Liver (tissue), 9 donors: ENCODE measurements around the gene EGLN2. TPM values are rescaled to one million over a fixed set of nuclear protein-coding genes. Genes with fewer than 3 reads are reported as not detected.
"Not testable (repeated sequence)": the region's sequence is repeated elsewhere in the genome, so short reads cannot be mapped to it uniquely, and the experiment has no call there.

Source experiments
- DNase-seq: peaks from one replicate; pipeline ENCODE4 v3.0.0-alpha.2; 2017; ENCODE audit warnings: low spot score
- H3K27ac ChIP-seq, 2 donors: one replicate each; pipeline ENCODE4 v1.7.0; 2013; ENCODE audit warnings: inconsistent platforms in 2 of 2, low read length in 2 of 2, control low read depth in 1 of 2, low read depth in 1 of 2, mild to moderate bottlenecking in 1 of 2
- H3K27me3 ChIP-seq, 4 donors: one replicate each; pipeline versions ENCODE4 v1.6.1 to v1.7.0; 2013; ENCODE audit warnings: low read length in 3 of 4, inconsistent platforms in 1 of 4, mild to moderate bottlenecking in 1 of 4, moderate library complexity in 1 of 4; ENCODE audit not compliant: control insufficient read depth in 4 of 4, insufficient read depth in 4 of 4
- H3K36me3 ChIP-seq, 4 donors: one replicate each; pipeline versions ENCODE4 v1.6.1 to v1.7.0; 2013; ENCODE audit warnings: low read length in 3 of 4, mild to moderate bottlenecking in 3 of 4, low read depth in 1 of 4, moderate library complexity in 1 of 4; ENCODE audit not compliant: control insufficient read depth in 4 of 4, insufficient read depth in 3 of 4
- H3K4me1 ChIP-seq, 4 donors: one replicate each; pipeline versions ENCODE4 v1.6.1 to v1.7.0; 2013; ENCODE audit warnings: low read length in 3 of 4, mild to moderate bottlenecking in 3 of 4, moderate library complexity in 1 of 4; ENCODE audit not compliant: control insufficient read depth in 4 of 4, insufficient read depth in 4 of 4
- H3K4me3 ChIP-seq, 3 donors: one replicate each; pipeline versions ENCODE4 v1.6.1 to v1.7.0; 2013; ENCODE audit warnings: low read length in 3 of 3, control low read depth in 1 of 3, low read depth in 1 of 3, mild to moderate bottlenecking in 1 of 3
- H3K9ac ChIP-seq, 2 donors: one replicate each; pipeline ENCODE4 v1.7.0; 2013; ENCODE audit warnings: low read length in 2 of 2, mild to moderate bottlenecking in 2 of 2, moderate library complexity in 2 of 2, control low read depth in 1 of 2, low read depth in 1 of 2
- H3K9me3 ChIP-seq, 4 donors: one replicate each; pipeline versions ENCODE4 v1.6.1 to v1.7.0; 2013; ENCODE audit warnings: low read length in 3 of 4; ENCODE audit not compliant: control insufficient read depth in 4 of 4
- FOXA2 ChIP-seq: IDR thresholded peaks from 2 replicates; pipeline ENCODE4 v1.6.1; 2016; ENCODE audit warnings: antibody characterized with exemption
- NR2F2 ChIP-seq: IDR thresholded peaks from 2 replicates; pipeline ENCODE4 v1.6.1; 2016; ENCODE audit warnings: antibody characterized with exemption
- RAD21 ChIP-seq, 2 donors: IDR thresholded peaks; 2 replicates each; pipeline ENCODE4 v1.6.1; 2016; ENCODE audit warnings: antibody characterized with exemption in 2 of 2, mild to moderate bottlenecking in 2 of 2
- REST ChIP-seq: IDR thresholded peaks from 2 replicates; pipeline ENCODE4 v1.6.1; 2016; ENCODE audit warnings: antibody characterized with exemption, mild to moderate bottlenecking
- WGBS: extraction: QIAGEN DNeasy Blood & Tissue Kit; methylation state at CpG from one replicate; pipeline ENCODE4 v1.1.7; 2013; 5-methylcytosine and 5-hydroxymethylcytosine counted together
- polyA plus RNA-seq, 2 donors: library from polyadenylated mRNA; stranded (reverse) in 1 of 2; unstranded in 1 of 2; fragments of 200-250 nt in 1 of 2; fragments of >200 nt in 1 of 2; fragmentation: Nextera tagmentation in 1 of 2; extraction: Ambion mirVana in 1 of 2; gene quantifications; one replicate each; pipeline versions ENCODE4 v1.2.1 to v1.2.3, GENCODE V29; 2013 to 2015
- total RNA-seq, 2 donors: library from RNA; depleted of rRNA; stranded (reverse); fragments of >200 nt; gene quantifications; one replicate each; pipeline ENCODE4 v1.2.3, GENCODE V29; 2014
- TF ChIP-seq, protein P1 (sequence below): IDR thresholded peaks from 2 replicates; pipeline ENCODE4 v1.6.1; 2016; ENCODE audit warnings: antibody characterized with exemption
- TF ChIP-seq, protein P2 (sequence below): IDR thresholded peaks from 2 replicates; pipeline ENCODE4 v1.6.1; 2016; ENCODE audit warnings: antibody characterized with exemption
- donor health status: healthy.
- donor health status: healthy.
- donor health status: healthy.
- donor health status: healthy.
- donor health status: healthy.

The EGLN2 gene
- total and polyA plus RNA-seq, 4 donors, result 34.8 to 56.3 (median 47.7) TPM

DNA sequence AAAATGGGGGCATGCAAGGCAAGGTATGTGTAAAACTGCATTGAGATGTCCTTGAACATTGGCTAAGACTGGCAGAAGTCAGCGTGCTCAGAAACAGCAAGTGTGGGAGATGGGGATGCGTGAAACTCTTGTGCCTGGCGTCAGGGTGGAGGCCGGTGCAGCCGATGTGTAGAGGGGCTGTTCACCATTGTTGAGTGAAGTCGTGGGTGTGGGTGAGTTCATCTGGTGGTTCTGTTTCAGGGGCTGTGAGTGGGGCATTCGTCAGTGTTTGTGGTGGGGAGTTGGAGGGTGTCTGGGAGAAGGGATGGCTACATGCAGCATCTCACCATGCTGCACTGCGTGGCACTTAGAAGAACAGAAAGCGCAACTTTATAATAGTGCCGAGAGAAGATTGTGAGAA lies 35.0 kb upstream of the EGLN2 start:
- Histone ChIP-seq H3K4me1 (peaks cover 0 to 2% (median 0%) of the 10 kb centered on the region in 4 donors), H3K9me3 (no peaks in the 10 kb centered on the region), H3K36me3 (peaks cover 33 to 75% (median 63%) of the 10 kb centered on the region in 4 donors), H3K9ac (no peak overlapping the region), H3K4me3 (no peak overlapping the region), H3K27me3 (no peaks in the 10 kb centered on the region), H3K27ac (no peak overlapping the region)
- no peak for DNase-seq
- WGBS, result 91% methylated on average over 10 of the region's 10 CpGs
- TF ChIP-seq, protein P1, sequence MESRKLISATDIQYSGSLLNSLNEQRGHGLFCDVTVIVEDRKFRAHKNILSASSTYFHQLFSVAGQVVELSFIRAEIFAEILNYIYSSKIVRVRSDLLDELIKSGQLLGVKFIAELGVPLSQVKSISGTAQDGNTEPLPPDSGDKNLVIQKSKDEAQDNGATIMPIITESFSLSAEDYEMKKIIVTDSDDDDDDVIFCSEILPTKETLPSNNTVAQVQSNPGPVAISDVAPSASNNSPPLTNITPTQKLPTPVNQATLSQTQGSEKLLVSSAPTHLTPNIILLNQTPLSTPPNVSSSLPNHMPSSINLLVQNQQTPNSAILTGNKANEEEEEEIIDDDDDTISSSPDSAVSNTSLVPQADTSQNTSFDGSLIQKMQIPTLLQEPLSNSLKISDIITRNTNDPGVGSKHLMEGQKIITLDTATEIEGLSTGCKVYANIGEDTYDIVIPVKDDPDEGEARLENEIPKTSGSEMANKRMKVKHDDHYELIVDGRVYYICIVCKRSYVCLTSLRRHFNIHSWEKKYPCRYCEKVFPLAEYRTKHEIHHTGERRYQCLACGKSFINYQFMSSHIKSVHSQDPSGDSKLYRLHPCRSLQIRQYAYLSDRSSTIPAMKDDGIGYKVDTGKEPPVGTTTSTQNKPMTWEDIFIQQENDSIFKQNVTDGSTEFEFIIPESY, result no peak
- no peak for TF ChIP-seq FOXA2
- TF ChIP-seq RAD21 (IDR thresholded peaks at IDR 0.05), result no peak
- TF ChIP-seq REST, result no peak
- TF ChIP-seq, protein P2, sequence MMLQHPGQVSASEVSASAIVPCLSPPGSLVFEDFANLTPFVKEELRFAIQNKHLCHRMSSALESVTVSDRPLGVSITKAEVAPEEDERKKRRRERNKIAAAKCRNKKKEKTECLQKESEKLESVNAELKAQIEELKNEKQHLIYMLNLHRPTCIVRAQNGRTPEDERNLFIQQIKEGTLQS, result no peak

GRCh38 chr19:40766385-40766784 lies 32.6 kb upstream of the EGLN2 start:
- not testable (repeated sequence) for DNase-seq, H3K9ac ChIP-seq, H3K27ac ChIP-seq, H3K9me3 ChIP-seq, H3K27me3 ChIP-seq, H3K4me1 ChIP-seq, H3K4me3 ChIP-seq
- H3K36me3 ChIP-seq, result peaks cover 24 to 50% (median 44%) of the 10 kb centered on the region in 4 donors
- WGBS, result 97% methylated on average over 13 of the region's 13 CpGs

DNA sequence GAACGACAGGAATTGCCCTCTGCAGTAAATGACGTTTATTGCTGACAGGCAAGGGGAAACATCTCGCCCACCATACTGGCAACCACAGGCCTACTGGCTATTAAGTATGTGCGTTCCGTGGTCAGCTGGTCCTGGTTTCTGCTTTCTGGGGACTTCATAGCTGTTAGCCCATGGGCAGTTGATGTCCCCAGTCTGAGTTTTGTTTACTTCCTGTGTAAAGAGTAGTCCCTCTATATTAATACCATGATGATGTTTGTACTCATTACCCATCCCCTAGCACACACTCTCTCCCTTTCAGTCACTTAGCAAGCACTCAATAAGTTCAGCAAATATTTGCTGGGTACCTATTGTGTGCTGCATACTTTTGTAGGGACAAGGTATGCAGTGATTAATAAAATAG lies 30.1 kb upstream of the EGLN2 start:
- H3K4me1 ChIP-seq, result no peaks in the 10 kb centered on the region
- WGBS, result 85% methylated on average over 5 of the region's 5 CpGs
- peaks cover 6 to 26% (median 23%) of the 10 kb centered on the region in 4 donors for H3K36me3 ChIP-seq
- TF ChIP-seq NR2F2, result no peak
- no peaks in the 10 kb centered on the region for H3K27me3 ChIP-seq
- H3K9ac ChIP-seq, result no peak overlapping the region
- no peak for DNase-seq
- H3K9me3 ChIP-seq, result no peaks in the 10 kb centered on the region
- no peak overlapping the region for H3K27ac ChIP-seq
- H3K4me3 ChIP-seq, result no peak overlapping the region

GRCh38 chr19:40771101-40771862 lies 27.7 kb upstream of the EGLN2 start:
- not testable (repeated sequence) for H3K36me3 ChIP-seq, H3K27me3 ChIP-seq, H3K4me1 ChIP-seq, H3K4me3 ChIP-seq, DNase-seq, H3K9ac ChIP-seq, H3K9me3 ChIP-seq, H3K27ac ChIP-seq
- 96% methylated on average over 10 of the region's 10 CpGs for WGBS
